Endodermal cell (in vitro differentiated cells): ENCODE data around the gene TTC23L. TPM values are rescaled to one million over a fixed set of nuclear protein-coding genes. Genes with fewer than 3 reads are reported as not detected.

ENCODE experiments used
- DNase-seq: peaks from one replicate; pipeline ENCODE4 v3.0.0-alpha.2; 2017
- H3K27ac ChIP-seq: 2 replicates; pipeline ENCODE4 v1.5.1; 2013; ENCODE audit warnings: mild to moderate bottlenecking, low read depth, low read length, moderate library complexity
- H3K27me3 ChIP-seq: 2 replicates; pipeline ENCODE4 v1.6.1; 2013; ENCODE audit warnings: mild to moderate bottlenecking, low read length, moderate library complexity; ENCODE audit not compliant: insufficient read depth, control insufficient read depth, poor library complexity, severe bottlenecking
- H3K36me3 ChIP-seq: 2 replicates; pipeline ENCODE4 v1.7.0; 2013; ENCODE audit warnings: mild to moderate bottlenecking, low read length, moderate library complexity; ENCODE audit not compliant: control insufficient read depth, insufficient read depth
- H3K4me1 ChIP-seq: one replicate; pipeline ENCODE4 v1.7.0; 2013; ENCODE audit warnings: low read length; ENCODE audit not compliant: control insufficient read depth, insufficient read depth
- H3K4me3 ChIP-seq: 2 replicates; pipeline ENCODE4 v1.5.1; 2013; ENCODE audit warnings: mild to moderate bottlenecking, low read length, moderate library complexity
- H3K9ac ChIP-seq: 2 replicates; pipeline ENCODE4 v1.6.1; 2013; ENCODE audit warnings: mild to moderate bottlenecking, low read length, moderate library complexity; ENCODE audit not compliant: poor library complexity, severe bottlenecking; ENCODE audit errors: extremely low read depth
- H3K9me3 ChIP-seq: 2 replicates; pipeline ENCODE4 v1.6.1; 2013; ENCODE audit warnings: mild to moderate bottlenecking, low read length, moderate library complexity; ENCODE audit not compliant: control insufficient read depth
- H3K27ac Mint-ChIP-seq: 2 replicates; pipeline ENCODE4 v1.8.0; 2020; ENCODE audit warnings: mixed read lengths
- H3K27me3 Mint-ChIP-seq: 2 replicates; pipeline ENCODE4 v1.8.0; 2021; ENCODE audit warnings: mild to moderate bottlenecking, mixed read lengths; ENCODE audit not compliant: insufficient read depth
- H3K36me3 Mint-ChIP-seq: 2 replicates; pipeline ENCODE4 v1.8.0; 2020; ENCODE audit warnings: low read depth, mixed read lengths
- H3K4me1 Mint-ChIP-seq: 2 replicates; pipeline ENCODE4 v1.8.0; 2020; ENCODE audit warnings: mixed read lengths
- H3K4me3 Mint-ChIP-seq: 2 replicates; pipeline ENCODE4 v1.8.0; 2020; ENCODE audit warnings: mild to moderate bottlenecking, moderate library complexity, mixed read lengths
- H3K9me3 Mint-ChIP-seq: 2 replicates; pipeline ENCODE4 v1.8.0; 2020; ENCODE audit warnings: mild to moderate bottlenecking, mixed read lengths
- WGBS, 2 experiments: methylation state at CpG; one replicate each; pipeline versions ENCODE4 v1.1.5 to v1.1.7; 2013; ENCODE audit warnings: missing lambda C conversion rate in 2 of 2, mixed read lengths in 1 of 2; ENCODE audit not compliant: insufficient coverage in 1 of 2, insufficient read length in 1 of 2; 5-methylcytosine and 5-hydroxymethylcytosine counted together
- total RNA-seq, 2 donors: library from RNA; stranded (reverse); fragmentation: NEBNext Ultra II Directional in 1 of 2; extraction: Animal tissue kit (Norgen Biotek cat#: 25700) in 1 of 2; gene quantifications; 2 replicates in 1 of 2; 3 replicates in 1 of 2; pipeline ENCODE4 v1.2.1, GENCODE V29; 2021
- TF ChIP-seq, protein P1 (sequence below): fragments of 200-600 bp; sonication (generic); conservative IDR thresholded peaks from 2 replicates; pipeline ENCODE4 v1.5.0; 2021; ENCODE audit warnings: antibody characterized with exemption, mild to moderate bottlenecking

Gene TTC23L
- total RNA-seq, 2 donors from 2014 or later = 0.95 to 3.0 TPM

DNA sequence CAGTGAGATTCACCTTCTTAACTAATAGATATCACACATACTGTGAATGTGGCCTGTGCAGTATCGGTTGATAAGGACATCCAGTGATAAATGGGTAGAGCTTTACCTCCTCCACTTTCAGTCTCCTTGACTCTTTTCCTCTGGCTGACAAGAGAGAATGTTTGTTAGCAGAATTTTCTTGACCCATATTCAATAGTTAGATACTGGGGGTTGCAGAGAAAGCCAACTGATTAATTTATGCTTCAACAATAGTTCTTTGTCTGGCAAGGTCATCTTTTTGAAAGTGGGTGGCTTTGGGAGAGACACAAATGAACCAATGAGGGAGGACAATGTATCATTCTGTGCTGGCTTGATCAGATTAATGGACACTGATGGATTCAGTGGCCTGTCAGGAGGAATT is 30.3 kb downstream of the TTC23L start:
- DNase-seq = no peak
- H3K4me1 Mint-ChIP-seq = peaks cover 10% of the 10 kb centered on the region
- Histone ChIP-seq H3K9ac (no peak overlapping the region), H3K4me3 (no peak overlapping the region), H3K9me3 (no peaks in the 10 kb centered on the region), H3K27ac (no peak overlapping the region), H3K27me3 (no peaks in the 10 kb centered on the region), H3K4me1 (no peaks in the 10 kb centered on the region), H3K36me3 (no peaks in the 10 kb centered on the region)
- WGBS, 2 experiments = 100% methylated on average over 1 of the region's 1 CpG; no CpG with 5 or more reads in 1 of the 2 experiments
- H3K36me3 Mint-ChIP-seq = no peaks in the 10 kb centered on the region
- no peaks in the 10 kb centered on the region for H3K9me3 Mint-ChIP-seq
- no peak overlapping the region for H3K4me3 Mint-ChIP-seq
- H3K27ac Mint-ChIP-seq = no peak overlapping the region
- TF ChIP-seq, protein P1, sequence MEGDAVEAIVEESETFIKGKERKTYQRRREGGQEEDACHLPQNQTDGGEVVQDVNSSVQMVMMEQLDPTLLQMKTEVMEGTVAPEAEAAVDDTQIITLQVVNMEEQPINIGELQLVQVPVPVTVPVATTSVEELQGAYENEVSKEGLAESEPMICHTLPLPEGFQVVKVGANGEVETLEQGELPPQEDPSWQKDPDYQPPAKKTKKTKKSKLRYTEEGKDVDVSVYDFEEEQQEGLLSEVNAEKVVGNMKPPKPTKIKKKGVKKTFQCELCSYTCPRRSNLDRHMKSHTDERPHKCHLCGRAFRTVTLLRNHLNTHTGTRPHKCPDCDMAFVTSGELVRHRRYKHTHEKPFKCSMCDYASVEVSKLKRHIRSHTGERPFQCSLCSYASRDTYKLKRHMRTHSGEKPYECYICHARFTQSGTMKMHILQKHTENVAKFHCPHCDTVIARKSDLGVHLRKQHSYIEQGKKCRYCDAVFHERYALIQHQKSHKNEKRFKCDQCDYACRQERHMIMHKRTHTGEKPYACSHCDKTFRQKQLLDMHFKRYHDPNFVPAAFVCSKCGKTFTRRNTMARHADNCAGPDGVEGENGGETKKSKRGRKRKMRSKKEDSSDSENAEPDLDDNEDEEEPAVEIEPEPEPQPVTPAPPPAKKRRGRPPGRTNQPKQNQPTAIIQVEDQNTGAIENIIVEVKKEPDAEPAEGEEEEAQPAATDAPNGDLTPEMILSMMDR = no peak
- no peaks in the 10 kb centered on the region for H3K27me3 Mint-ChIP-seq

DNA sequence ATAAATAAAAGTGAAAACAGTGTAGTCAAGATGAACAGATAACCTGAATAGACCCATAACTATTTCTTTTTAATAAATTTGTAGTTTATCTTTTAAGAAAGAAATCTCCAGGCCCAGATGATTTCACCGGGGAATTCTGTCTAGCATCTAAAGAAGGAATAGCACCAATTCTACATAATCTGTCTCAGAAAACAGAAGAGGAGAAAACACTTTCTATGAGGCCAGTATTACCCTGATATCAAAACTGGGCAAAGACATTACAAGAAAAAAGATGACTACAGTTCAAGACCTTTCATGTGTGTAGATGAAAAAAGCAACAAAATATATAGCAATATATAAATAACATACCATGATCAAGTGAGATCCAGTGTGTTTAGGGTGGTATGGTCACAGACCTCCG is 31.4 kb downstream of the TTC23L start:
- H3K27me3 Mint-ChIP-seq = no peaks in the 10 kb centered on the region
- peaks cover 8% of the 10 kb centered on the region for H3K4me1 Mint-ChIP-seq
- H3K27me3 ChIP-seq = no peaks in the 10 kb centered on the region
- no peak overlapping the region for H3K4me3 ChIP-seq
- peaks cover 6% of the 10 kb centered on the region for H3K9me3 ChIP-seq
- H3K27ac Mint-ChIP-seq = no peak overlapping the region
- H3K4me1 ChIP-seq = no peaks in the 10 kb centered on the region
- H3K9ac ChIP-seq = no peak overlapping the region
- TF ChIP-seq, protein P1 = no peak
- no peaks in the 10 kb centered on the region for H3K36me3 ChIP-seq
- WGBS, 2 experiments = 83 to 98% methylated on average over 1 to 2 of the region's 2 CpGs
- H3K27ac ChIP-seq = no peak overlapping the region
- H3K4me3 Mint-ChIP-seq = no peak overlapping the region
- no peak for DNase-seq
- peaks cover 2% of the 10 kb centered on the region for H3K9me3 Mint-ChIP-seq
- no peaks in the 10 kb centered on the region for H3K36me3 Mint-ChIP-seq

DNA sequence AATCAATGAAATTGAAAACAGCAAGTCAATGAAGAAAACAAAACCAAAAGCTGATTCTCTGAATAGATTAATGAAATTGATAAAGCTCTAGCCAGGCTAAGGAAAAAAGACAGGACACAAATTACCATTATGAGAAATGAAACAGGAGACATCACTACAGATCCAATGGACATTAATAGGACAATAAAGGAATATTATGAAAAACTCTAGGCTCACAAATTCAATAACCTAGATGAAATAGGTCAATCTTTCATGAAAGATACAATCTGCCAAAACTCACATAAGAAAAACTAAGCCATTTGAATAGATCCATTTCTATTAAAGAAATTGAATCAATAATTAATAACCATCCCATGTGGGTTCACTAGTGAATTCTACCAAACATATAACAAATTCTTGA is 37.3 kb downstream of the TTC23L start:
- Histone ChIP-seq H3K9ac (no peak overlapping the region), H3K4me3 (no peak overlapping the region), H3K27ac (no peak overlapping the region), H3K36me3 (no peaks in the 10 kb centered on the region), H3K4me1 (no peaks in the 10 kb centered on the region), H3K27me3 (no peaks in the 10 kb centered on the region), H3K9me3 (peaks cover 20% of the 10 kb centered on the region)
- H3K36me3 Mint-ChIP-seq = peaks cover 5% of the 10 kb centered on the region
- peaks cover 21% of the 10 kb centered on the region for H3K9me3 Mint-ChIP-seq
- no peaks in the 10 kb centered on the region for H3K4me1 Mint-ChIP-seq
- no peak overlapping the region for H3K4me3 Mint-ChIP-seq
- TF ChIP-seq, protein P1 = no peak
- DNase-seq = no peak
- no peaks in the 10 kb centered on the region for H3K27me3 Mint-ChIP-seq
- H3K27ac Mint-ChIP-seq = no peak overlapping the region
